Hepatic stellate cell (primary cell): Measurements from ENCODE around the gene ZNFX1.

Source experiments
- DNase-seq: peaks from one replicate; pipeline ENCODE4 v3.0.0; 2011; ENCODE audit warnings: low spot score

The ZNFX1 gene

GRCh38 chr20:49278818-49279676 lies 1.2 kb upstream of the ZNFX1 start:
- peak; percentile 11 for DNase-seq

- DNase-seq, result no peak
Measured at GRCh38 chr20:49277786-49278035, 146 bp downstream of the ZNFX1 start.

GRCh38 chr20:49276961-49277785 lies 684 bp downstream of the ZNFX1 start:
- peak; percentile 24 for DNase-seq

GRCh38 chr20:49276161-49276960 lies 1.5 kb downstream of the ZNFX1 start:
- DNase-seq, result peak; percentile 53

- DNase-seq, result no peak
Measured at GRCh38 chr20:49275636-49276035, 2.2 kb downstream of the ZNFX1 start.

GRCh38 chr20:49275216-49275615 lies 2.6 kb downstream of the ZNFX1 start:
- no peak for DNase-seq

- DNase-seq, result no peak
Measured at GRCh38 chr20:49273696-49274277, 4.1 kb downstream of the ZNFX1 start.

GRCh38 chr20:49272654-49273053 lies 5.2 kb downstream of the ZNFX1 start:
- no peak for DNase-seq

- no peak for DNase-seq
Measured at GRCh38 chr20:49270736-49271135, 7.1 kb downstream of the ZNFX1 start.

GRCh38 chr20:49270177-49270576 lies 7.7 kb downstream of the ZNFX1 start:
- peak; percentile 53 for DNase-seq

- no peak for DNase-seq
Measured at GRCh38 chr20:49268600-49269365, 9.1 kb downstream of the ZNFX1 start.

GRCh38 chr20:49267327-49267726 lies 10.5 kb downstream of the ZNFX1 start:
- no peak for DNase-seq

- no peak for DNase-seq
Measured at GRCh38 chr20:49262444-49262843, 15.4 kb downstream of the ZNFX1 start.

- no peak for DNase-seq
Measured at GRCh38 chr20:49261173-49261572, 16.7 kb downstream of the ZNFX1 start.

GRCh38 chr20:49260218-49260617 lies 17.6 kb downstream of the ZNFX1 start:
- DNase-seq, result no peak

GRCh38 chr20:49259799-49260198 lies 18.1 kb downstream of the ZNFX1 start:
- DNase-seq, result no peak

- DNase-seq, result no peak
Measured at GRCh38 chr20:49259284-49259683, 18.6 kb downstream of the ZNFX1 start.

- no peak for DNase-seq
Measured at GRCh38 chr20:49256261-49256660, 21.6 kb downstream of the ZNFX1 start.

GRCh38 chr20:49252556-49253350 lies 25.1 kb downstream of the ZNFX1 start:
- DNase-seq, result no peak

GRCh38 chr20:49248879-49249665 lies 28.8 kb downstream of the ZNFX1 start:
- no peak for DNase-seq
